Omental fat pad (tissue), 4 donors: ENCODE results near the gene HPSE2. TPM values are rescaled to one million over a fixed set of nuclear protein-coding genes. Genes with fewer than 3 reads are reported as not detected.

Experiments used
- ATAC-seq: fragments of 150-250 bp; one replicate; pipeline ENCODE4 v1.9.1; 2016; ENCODE audit warnings: mild to moderate bottlenecking, moderate library complexity; ENCODE audit not compliant: low FRiP score
- DNase-seq: peaks from one replicate; pipeline ENCODE4 v3.0.0-alpha.2; 2019; ENCODE audit warnings: low spot score
- total RNA-seq, 4 donors: library from RNA; depleted of rRNA; stranded (reverse); fragments of >200 nt; gene quantifications; one replicate each; pipeline ENCODE4 v1.1.0, GENCODE V29; 2016
- TF ChIP-seq, protein P1 (sequence below), 3 donors: fragments of 450-650 bp; IDR thresholded peaks; one replicate each; pipeline ENCODE4 v1.5.1; 2016 to 2017; ENCODE audit warnings: antibody characterized with exemption in 3 of 3, mild to moderate bottlenecking in 3 of 3, moderate library complexity in 2 of 3

HPSE2 gene
- total RNA-seq, 4 donors from 2014 or later = 0.24 to 1.5 (median 0.46) TPM

DNA sequence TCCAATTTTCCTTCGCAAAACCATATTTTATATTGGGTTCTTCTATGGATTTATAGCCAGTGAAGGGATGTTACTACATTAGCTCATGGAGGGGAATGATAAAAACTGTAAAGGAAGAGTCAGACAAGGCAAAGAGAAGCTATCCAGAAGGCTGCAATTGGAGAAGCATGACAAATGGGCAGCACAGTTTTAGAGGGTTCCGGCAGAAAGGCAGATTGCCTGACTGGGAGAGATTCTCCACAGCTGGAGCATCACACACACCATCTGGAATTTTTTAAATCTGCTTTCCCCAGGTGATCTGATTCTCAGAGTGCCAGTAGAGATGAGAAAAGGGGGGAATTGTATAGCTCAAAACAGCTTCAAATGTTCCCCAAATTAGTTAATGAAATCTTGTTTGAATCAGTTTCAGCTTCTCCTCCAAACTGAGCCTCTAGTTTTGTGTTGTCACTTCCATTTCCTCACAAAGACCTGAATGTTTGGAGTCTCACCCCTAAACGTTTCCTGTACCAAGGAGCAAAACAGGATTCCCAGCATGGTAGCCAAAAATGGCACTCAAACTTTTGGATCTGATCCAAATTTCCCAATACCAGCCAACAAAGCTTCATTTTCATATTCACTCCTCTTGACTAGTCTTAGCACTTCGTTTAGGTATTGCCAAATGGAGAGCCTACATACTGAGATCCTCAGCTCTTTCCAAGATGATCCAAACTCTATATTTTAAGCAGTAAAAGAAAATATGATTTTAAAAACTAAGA lies 177.5 kb downstream of the HPSE2 start:
- ATAC-seq (no peak), DNase-seq (no peak)
- TF ChIP-seq, protein P1, sequence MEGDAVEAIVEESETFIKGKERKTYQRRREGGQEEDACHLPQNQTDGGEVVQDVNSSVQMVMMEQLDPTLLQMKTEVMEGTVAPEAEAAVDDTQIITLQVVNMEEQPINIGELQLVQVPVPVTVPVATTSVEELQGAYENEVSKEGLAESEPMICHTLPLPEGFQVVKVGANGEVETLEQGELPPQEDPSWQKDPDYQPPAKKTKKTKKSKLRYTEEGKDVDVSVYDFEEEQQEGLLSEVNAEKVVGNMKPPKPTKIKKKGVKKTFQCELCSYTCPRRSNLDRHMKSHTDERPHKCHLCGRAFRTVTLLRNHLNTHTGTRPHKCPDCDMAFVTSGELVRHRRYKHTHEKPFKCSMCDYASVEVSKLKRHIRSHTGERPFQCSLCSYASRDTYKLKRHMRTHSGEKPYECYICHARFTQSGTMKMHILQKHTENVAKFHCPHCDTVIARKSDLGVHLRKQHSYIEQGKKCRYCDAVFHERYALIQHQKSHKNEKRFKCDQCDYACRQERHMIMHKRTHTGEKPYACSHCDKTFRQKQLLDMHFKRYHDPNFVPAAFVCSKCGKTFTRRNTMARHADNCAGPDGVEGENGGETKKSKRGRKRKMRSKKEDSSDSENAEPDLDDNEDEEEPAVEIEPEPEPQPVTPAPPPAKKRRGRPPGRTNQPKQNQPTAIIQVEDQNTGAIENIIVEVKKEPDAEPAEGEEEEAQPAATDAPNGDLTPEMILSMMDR (IDR thresholded peaks at IDR 0.05) = no peak

DNA sequence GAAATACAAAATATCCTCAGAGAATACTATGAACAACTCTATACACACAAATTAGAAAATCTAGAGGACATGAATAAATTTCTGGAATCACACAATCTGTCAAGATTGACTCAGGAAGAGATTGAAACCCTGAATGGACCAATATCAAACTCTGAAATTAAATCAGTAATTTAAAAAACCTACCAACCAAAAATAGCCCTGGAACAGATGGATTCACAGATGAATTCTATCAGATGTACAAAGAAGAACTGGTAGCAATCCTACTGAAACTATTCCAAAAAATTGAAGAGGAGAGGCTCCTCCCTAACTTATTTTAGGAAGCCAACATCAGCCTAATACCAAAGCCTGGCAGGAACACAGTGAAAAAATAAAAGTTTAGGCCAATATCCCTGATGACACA lies 190.0 kb downstream of the HPSE2 start:
- TF ChIP-seq, protein P1 (IDR thresholded peaks at IDR 0.05) = no peak
- DNase-seq = no peak
- ATAC-seq = no peak

DNA sequence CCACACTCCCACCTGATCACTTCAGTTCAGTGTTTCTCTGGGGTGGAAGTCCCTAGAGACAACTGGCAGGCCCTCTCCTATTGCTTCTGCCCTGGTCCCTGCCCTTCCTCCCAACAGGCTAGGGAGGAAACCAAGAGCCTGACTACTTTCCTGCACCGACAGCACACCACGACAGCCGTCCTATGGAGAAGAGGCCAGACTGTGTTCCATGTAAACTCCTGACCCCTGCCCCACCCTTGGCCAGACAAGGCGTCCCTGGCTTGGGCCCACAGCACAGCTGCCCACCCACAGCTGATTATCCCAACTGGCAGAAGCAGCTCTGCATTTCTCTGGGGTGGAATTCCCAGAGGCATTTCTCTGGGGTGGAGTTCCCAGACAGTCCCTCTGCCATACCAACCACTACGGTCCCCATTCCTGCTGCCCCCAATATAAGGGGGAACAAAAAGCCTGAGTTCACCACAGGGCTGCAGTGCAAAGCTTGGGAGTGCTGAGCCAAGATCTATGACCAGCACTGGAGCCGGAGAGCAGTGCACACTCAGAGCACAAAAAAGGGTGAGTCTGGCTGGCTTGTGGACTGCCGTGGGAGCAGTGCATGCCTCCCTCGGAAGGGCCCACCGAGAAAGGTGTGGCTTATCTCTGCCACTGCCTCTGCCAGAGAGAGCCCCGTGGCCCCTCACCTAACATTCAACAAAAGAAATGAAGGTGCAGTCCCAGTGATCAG lies 193.4 kb downstream of the HPSE2 start:
- DNase-seq (no peak), ATAC-seq (no peak)
- TF ChIP-seq, protein P1 (IDR thresholded peaks at IDR 0.05) = no peak

DNA sequence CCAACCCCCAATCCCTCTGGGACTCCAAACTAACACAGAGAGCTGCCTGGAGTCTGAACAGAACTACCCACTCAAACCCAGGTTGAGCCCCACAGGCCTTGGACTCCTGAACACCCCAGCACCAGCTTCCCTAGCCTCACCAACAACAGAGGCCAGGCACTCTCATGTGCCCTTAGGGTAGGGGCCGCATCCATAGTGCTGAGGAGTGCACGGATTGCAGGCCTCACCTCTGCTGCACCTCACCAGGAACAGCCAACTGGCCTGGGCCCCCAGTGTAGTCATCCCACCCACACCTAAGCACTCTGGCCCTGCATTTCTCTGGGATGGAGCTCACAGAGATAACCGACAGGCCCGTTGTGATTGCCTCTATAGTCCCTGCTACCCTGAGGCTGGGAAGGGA lies 194.2 kb downstream of the HPSE2 start:
- TF ChIP-seq, protein P1 (IDR thresholded peaks at IDR 0.05) = no peak
- DNase-seq = no peak
- ATAC-seq = no peak

DNA sequence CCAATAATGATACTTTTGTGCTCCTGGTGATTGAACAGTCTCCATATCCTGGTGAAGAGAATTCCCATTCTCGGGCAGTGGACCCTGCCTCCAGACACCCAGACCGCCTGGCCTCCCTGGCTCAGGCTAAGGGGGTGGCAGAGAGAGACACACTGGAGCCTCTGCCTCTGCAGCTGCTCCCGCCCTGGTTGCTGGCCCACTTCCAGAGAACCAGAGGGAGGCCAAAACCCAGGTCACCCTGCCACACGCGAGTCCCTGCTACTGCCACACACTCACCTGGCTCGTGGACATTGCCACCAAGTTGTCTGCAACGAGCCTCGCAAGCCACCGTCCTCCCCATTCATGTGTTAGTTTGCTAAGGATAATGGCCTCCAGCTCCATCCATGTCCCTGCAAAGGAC lies 221.8 kb downstream of the HPSE2 start:
- DNase-seq (no peak), ATAC-seq (no peak)
- TF ChIP-seq, protein P1 (IDR thresholded peaks at IDR 0.05) = no peak

DNA sequence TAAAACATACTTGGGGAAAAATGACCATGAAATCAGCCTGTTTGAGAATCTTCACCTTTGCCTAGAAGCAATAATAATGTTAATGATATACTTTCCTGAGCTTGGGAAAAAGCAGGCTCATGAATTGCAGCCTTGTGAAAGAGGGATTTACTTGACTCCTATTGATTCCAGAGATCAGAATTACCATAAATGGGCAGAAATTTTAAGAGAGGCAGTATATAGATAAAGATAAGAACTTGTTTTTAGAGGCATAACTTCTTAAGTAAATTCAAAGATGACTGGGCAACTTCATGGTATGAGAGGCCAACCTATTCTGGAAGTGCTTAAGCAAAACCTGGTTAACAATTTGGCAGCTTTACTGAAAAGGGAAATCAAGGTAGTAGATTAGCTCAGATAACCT lies 225.4 kb downstream of the HPSE2 start:
- TF ChIP-seq, protein P1 (IDR thresholded peaks at IDR 0.05) = no peak
- DNase-seq (no peak), ATAC-seq (no peak)

DNA sequence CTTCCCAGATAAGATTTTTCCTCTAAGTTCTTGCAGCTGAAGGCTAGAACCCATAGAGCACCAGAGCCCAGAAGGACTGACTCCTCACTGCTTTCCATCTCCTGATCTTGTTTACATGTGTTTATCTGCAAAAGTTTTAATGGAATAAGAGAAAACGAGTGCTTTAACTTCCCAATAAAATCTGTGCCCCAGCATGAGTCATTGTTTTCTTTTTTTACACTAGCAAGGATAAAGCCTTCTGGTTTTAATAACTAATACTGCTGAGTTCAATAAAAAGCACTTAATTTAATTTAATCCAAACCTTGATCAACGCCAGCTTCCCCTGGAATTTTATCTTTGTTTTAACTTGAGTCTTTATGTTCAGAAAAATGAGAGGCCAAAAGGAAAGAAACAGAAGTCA lies 227.6 kb downstream of the HPSE2 start:
- no peak for ATAC-seq
- TF ChIP-seq, protein P1 (IDR thresholded peaks at IDR 0.05) = no peak
- DNase-seq = no peak
